Thoracic aorta endothelial cell (primary cell): Measurements from ENCODE around the gene ZSCAN18. TPM values are rescaled to one million over a fixed set of nuclear protein-coding genes. Genes with fewer than 3 reads are reported as not detected.

Experiments
- total RNA-seq: library from RNA; depleted of rRNA; stranded (reverse); fragments of >200 nt; gene quantifications from 2 replicates; pipeline ENCODE4 v1.2.3, GENCODE V29; 2012

Gene ZSCAN18
- total RNA-seq, result 13.9 and 17.6 TPM in 2 replicates

GRCh38 chr19:58097781-58098681 lies at the start of gene ZSCAN18:
Gene ZSCAN18, minus strand, starts transcription at chr19:58098231. Its CDS starts 7,964 bp downstream, at chr19:58090267.

GRCh38 chr19:58059003-58059670 lies 38.9 kb downstream of the ZSCAN18 start, which contains the start of gene ZNF135:
Gene ZNF135, plus strand, starts transcription at chr19:58059282. Its CDS starts 721 bp downstream, at chr19:58060003.

Other genes with a start within 250 kb of the ZSCAN18 start
- gene ZNF587, start 248.4 kb downstream of the ZSCAN18 start, total RNA-seq, result 35.4 and 47.7 TPM in 2 replicates
- gene ZNF814, start 209.2 kb downstream of the ZSCAN18 start, total RNA-seq, result 10.3 and 16.5 TPM in 2 replicates
- gene ZNF417, start 181.6 kb downstream of the ZSCAN18 start, total RNA-seq, result 11.1 and 12.4 TPM in 2 replicates
- gene ZNF418, start 162.8 kb downstream of the ZSCAN18 start, total RNA-seq, result 2.4 and 5.5 TPM in 2 replicates
- gene ZNF256, start 150.5 kb downstream of the ZSCAN18 start, total RNA-seq, result 4.7 and 5.5 TPM in 2 replicates
- 0.13 TPM in 1 of 2 replicates, not detected in the other for gene C19orf18, start 123.7 kb downstream of the ZSCAN18 start, total RNA-seq
- 11.7 and 14.8 TPM in 2 replicates for gene ZNF606, start 95.4 kb downstream of the ZSCAN18 start, total RNA-seq
- not detected in 2 replicates for gene ZSCAN1, start 64.2 kb downstream of the ZSCAN18 start, total RNA-seq
- gene ZNF135, start 38.9 kb downstream of the ZSCAN18 start, total RNA-seq, result 0.14 and 0.80 TPM in 2 replicates
- gene ZNF329, start 52.6 kb upstream of the ZSCAN18 start, total RNA-seq, result 8.8 and 9.5 TPM in 2 replicates
- gene ZNF274, start 84.8 kb upstream of the ZSCAN18 start, total RNA-seq, result 19.2 and 23.0 TPM in 2 replicates
- 54.0 and 61.5 TPM in 2 replicates for gene ZNF544, start 130.7 kb upstream of the ZSCAN18 start, total RNA-seq
- gene ZNF8, start 180.7 kb upstream of the ZSCAN18 start, total RNA-seq, result 6.9 and 8.0 TPM in 2 replicates
- 27.4 and 28.0 TPM in 2 replicates for gene ERVK3-1, start 207.1 kb upstream of the ZSCAN18 start, total RNA-seq
- gene ZSCAN22, start 228.8 kb upstream of the ZSCAN18 start, total RNA-seq, result 2.9 and 3.2 TPM in 2 replicates